Keratinocyte (primary cell): ENCODE data around the gene GABRA4. TPM values are rescaled to one million over a fixed set of nuclear protein-coding genes. Genes with fewer than 3 reads are reported as not detected.
A peak's percentile ranks its signal among the peaks of the same experiment; 100 is the strongest.

ENCODE experiments used
- DNase-seq: peaks from one replicate; pipeline ENCODE4 v3.0.0-alpha.2; 2011; ENCODE audit warnings: low read depth, missing footprints, low spot score
- FAIRE-seq: peaks from 2 replicates; lab custom pipeline; 2011; peaks lifted over from hg19 to GRCh38; lab: Jason Lieb, UNC
- H2AFZ ChIP-seq: 2 replicates; pipeline ENCODE4 v1.6.0; 2012; ENCODE audit warnings: low read length, control low read depth, inconsistent platforms; ENCODE audit not compliant: control insufficient read depth
- H3K27ac ChIP-seq: 2 replicates; pipeline ENCODE4 v1.5.1; 2011; ENCODE audit warnings: low read length; ENCODE audit not compliant: control insufficient read depth, insufficient read depth
- H3K27me3 ChIP-seq: 3 replicates; pipeline ENCODE4 v1.6.0; 2011; ENCODE audit warnings: low read length; ENCODE audit not compliant: control insufficient read depth, insufficient read depth; ENCODE audit errors: extremely low read depth
- H3K36me3 ChIP-seq, 2 experiments: 2 replicates in 1 of 2; 3 replicates in 1 of 2; pipeline ENCODE4 v1.5.1; 2011; ENCODE audit warnings: low read length in 2 of 2, mild to moderate bottlenecking in 1 of 2; ENCODE audit not compliant: control insufficient read depth in 2 of 2, insufficient read depth in 2 of 2; ENCODE audit errors: extremely low read depth in 1 of 2
- H3K4me1 ChIP-seq: 3 replicates; pipeline ENCODE4 v1.5.1; 2011; ENCODE audit warnings: low read length; ENCODE audit not compliant: control insufficient read depth, insufficient read depth; ENCODE audit errors: extremely low read depth
- H3K4me2 ChIP-seq: 3 replicates; pipeline ENCODE4 v1.6.0; 2011; ENCODE audit warnings: low read depth, low read length; ENCODE audit not compliant: control insufficient read depth, insufficient read depth; ENCODE audit errors: extremely low read depth
- H3K4me3 ChIP-seq, 3 experiments: fragments of 200-600 bp in 1 of 3; sonication (generic) in 1 of 3; 2 replicates in 2 of 3; 3 replicates in 1 of 3; pipeline ENCODE4 v1.5.1; 2011 to 2016; ENCODE audit warnings: low read length in 3 of 3, mild to moderate bottlenecking in 3 of 3, control low read depth in 2 of 3, inconsistent platforms in 1 of 3, low read depth in 1 of 3, mixed read lengths in 1 of 3, mixed run types in 1 of 3, moderate library complexity in 1 of 3; ENCODE audit not compliant: control insufficient read depth in 2 of 3, insufficient read depth in 2 of 3; ENCODE audit errors: extremely low read depth in 1 of 3
- H3K79me2 ChIP-seq: 2 replicates; pipeline ENCODE4 v1.6.0; 2012; ENCODE audit warnings: low read length; ENCODE audit not compliant: control insufficient read depth, insufficient read depth
- H3K9ac ChIP-seq: 3 replicates; pipeline ENCODE4 v1.6.0; 2011; ENCODE audit warnings: low read length; ENCODE audit not compliant: control insufficient read depth, insufficient read depth; ENCODE audit errors: extremely low read depth
- H3K9me1 ChIP-seq: 3 replicates; pipeline ENCODE4 v1.6.0; 2011; ENCODE audit warnings: low read length; ENCODE audit not compliant: control insufficient read depth, insufficient read depth; ENCODE audit errors: extremely low read depth
- H3K9me3 ChIP-seq: 2 replicates; pipeline ENCODE4 v1.5.1; 2012; ENCODE audit warnings: low read depth, low read length; ENCODE audit not compliant: control insufficient read depth
- H4K20me1 ChIP-seq: 3 replicates; pipeline ENCODE4 v1.6.0; 2011; ENCODE audit warnings: low read length; ENCODE audit not compliant: control insufficient read depth, insufficient read depth; ENCODE audit errors: extremely low read depth
- CTCF ChIP-seq, 3 experiments: IDR thresholded peaks in 1 of 3; conservative IDR thresholded peaks in 1 of 3; optimal IDR thresholded peaks in 1 of 3; 2 replicates in 2 of 3; 3 replicates in 1 of 3; pipeline versions ENCODE3 to v1.5.1; 2011; ENCODE audit warnings: low read length in 3 of 3, mild to moderate bottlenecking in 3 of 3, moderate library complexity in 2 of 3, control low read depth in 1 of 3, inconsistent platforms in 1 of 3; ENCODE audit not compliant: insufficient read depth in 2 of 3; ENCODE audit errors: extremely low read depth in 1 of 3
- EZH2 ChIP-seq: IDR thresholded peaks from one replicate; pipeline ENCODE4 v1.6.1; 2012; ENCODE audit warnings: inconsistent platforms, mild to moderate bottlenecking, low read length, moderate library complexity
- dilution Hi-C: fragments of 300-500 bp; cut with MboI; formaldehyde crosslinking; loops from one replicate; pipeline ENCODE4 v1.7.0; 2020; ENCODE audit warnings: low sequenced_read_pairs; ENCODE audit not compliant: extremely low pct_ligation_motif_present
- polyA plus RNA-seq, 5 experiments: library from polyadenylated mRNA; depleted of rRNA in 3 of 5; stranded (reverse) in 3 of 5; stranded (forward) in 1 of 5; unstranded in 1 of 5; fragments of >200 nt; gene quantifications; 1 replicate in 1 of 5; 2 replicates in 3 of 5; 3 replicates in 1 of 5; pipeline versions ENCODE4 v1.2.1 to v1.2.3, GENCODE V29; 2011 to 2012; ENCODE audit warnings: missing spikeins in 2 of 5, low read depth in 1 of 5, low replicate concordance in 1 of 5

The GABRA4 gene
- polyA plus RNA-seq, 1 donor (not counting 4 experiments of a cell fraction or from before 2014, with no cell fraction given), result not detected

GRCh38 chr4:46984781-46985180 is 8.6 kb downstream of the GABRA4 start:
- dilution Hi-C loops, result no loop called here
- Histone ChIP-seq H3K9me3 (no peaks in the 10 kb centered on the region), H3K9me1 (no peaks in the 10 kb centered on the region), H3K4me1 (peaks cover 4% of the 10 kb centered on the region), H3K9ac (no peak overlapping the region), H3K79me2 (no peaks in the 10 kb centered on the region), H2AFZ (no peak overlapping the region), H3K4me2 (no peak overlapping the region), H3K4me3 (no peak overlapping the region), H3K27me3 (peaks cover 2% of the 10 kb centered on the region), H3K36me3 (no peaks in the 10 kb centered on the region), H3K27ac (no peak overlapping the region), H4K20me1 (no peaks in the 10 kb centered on the region)
- FAIRE-seq (no peak), DNase-seq (no peak)
- TF ChIP-seq EZH2 (no peak), CTCF (optimal IDR thresholded peaks at IDR 0.05 in 1 of 3, IDR thresholded peaks at IDR 0.05 in 1 of 3, conservative IDR thresholded peaks at IDR 0.05 in 1 of 3; ENCODE audit: extremely low read depth in 1 of 3, insufficient read depth in 2 of 3, low read length in 3 of 3) (no peak)

- FAIRE-seq (peak; percentile 73), DNase-seq (no peak)
- Histone ChIP-seq H4K20me1 (no peaks in the 10 kb centered on the region), H3K79me2 (no peaks in the 10 kb centered on the region), H3K9ac (no peak overlapping the region), H3K4me2 (no peak overlapping the region), H3K27me3 (no peaks in the 10 kb centered on the region), H2AFZ (no peak overlapping the region), H3K9me1 (no peaks in the 10 kb centered on the region), H3K27ac (no peak overlapping the region), H3K4me1 (peaks cover 4% of the 10 kb centered on the region), H3K4me3 (no peak overlapping the region), H3K36me3 (no peaks in the 10 kb centered on the region), H3K9me3 (no peaks in the 10 kb centered on the region)
- dilution Hi-C loops, result no loop called here
- TF ChIP-seq EZH2 (no peak), CTCF (optimal IDR thresholded peaks at IDR 0.05 in 1 of 3, IDR thresholded peaks at IDR 0.05 in 1 of 3, conservative IDR thresholded peaks at IDR 0.05 in 1 of 3; ENCODE audit: extremely low read depth in 1 of 3, insufficient read depth in 2 of 3, low read length in 3 of 3) (no peak)
Measured at GRCh38 chr4:46980851-46981250, 12.5 kb downstream of the GABRA4 start.
